Measurements from ENCODE around the gene MAN2B1. TPM values are rescaled to one million over a fixed set of nuclear protein-coding genes. Genes with fewer than 3 reads are reported as not detected.

MAN2B1 gene
- total and polyA plus RNA-seq, 2 of the 13 experiments (the other 11 are each of a cell fraction or from before 2014, with no cell fraction given): 23.6 to 23.8 TPM

DNA sequence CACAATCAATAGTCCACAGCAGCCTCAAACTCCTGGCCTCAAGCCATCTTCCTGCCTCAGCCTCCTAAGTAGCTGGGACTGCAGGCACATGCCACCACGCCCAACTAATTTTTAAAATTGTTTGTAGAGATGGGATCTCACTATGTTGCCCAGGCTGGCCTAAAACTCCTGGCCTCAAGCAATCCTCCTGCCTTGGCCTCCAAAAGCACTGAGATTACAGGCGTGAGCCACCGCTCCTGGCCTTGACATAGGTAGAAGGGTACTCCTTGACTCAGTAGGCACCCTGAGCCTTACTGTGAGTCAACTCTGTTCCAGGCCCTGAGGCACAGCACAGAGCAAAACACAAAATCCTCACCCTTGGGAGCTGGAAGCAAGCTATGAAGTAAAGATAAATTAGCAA, 49.4 kb upstream of the MAN2B1 start:
- no TSS peak for BruUV-seq (replicated peaks)
- Histone ChIP-seq H3K9ac (ENCODE audit: insufficient read depth, low read depth, low read length) (no peak overlapping the region), H3K4me2 (ENCODE audit: low read depth, low read length) (no peak overlapping the region), H3K4me1 (ENCODE audit: insufficient read depth, low read length) (peaks cover 9% of the 10 kb centered on the region), H4K20me1 (ENCODE audit: insufficient read depth, low read length) (no peaks in the 10 kb centered on the region), H3K9me3 (ENCODE audit: low read length) (no peaks in the 10 kb centered on the region), H2AFZ (ENCODE audit: low read length) (no peak overlapping the region), H3K36me3 (replicated peaks in 1 of 2; ENCODE audit: control insufficient read depth in 1 of 2, insufficient read depth in 2 of 2, low read length in 2 of 2) (peaks cover 27 to 62% of the 10 kb centered on the region in 2 experiments), H3K27me3 (ENCODE audit: control insufficient read depth in 1 of 2, insufficient read depth in 2 of 2, low read length in 2 of 2) (no peaks in the 10 kb centered on the region), H3K4me3 (replicated peaks in 1 of 3; ENCODE audit: insufficient read depth in 1 of 3, low read depth in 2 of 3, low read length in 3 of 3) (no peak overlapping the region), H3K27ac (ENCODE audit: extremely low read length, insufficient read depth, low read length) (no peak overlapping the region), H3K79me2 (ENCODE audit: insufficient read depth, low read length) (peaks cover 29% of the 10 kb centered on the region)
- intact Hi-C loops (cut with micrococcal nuclease; ENCODE audit: unreplicated experiment) (no loop called here), in situ Hi-C loops (cut with HindIII; ENCODE audit: extremely low pct_ligation_motif_present, low pct_unique_long_range_greater_than_20kb) (no loop called here)
- TF ChIP-seq ZNF121 (CRISPR knock-in tag; IDR thresholded peaks at IDR 0.05): peak; percentile 50
- TF ChIP-seq ZNF724P (CRISPR knock-in tag; IDR thresholded peaks at IDR 0.05; ENCODE audit: borderline replicate concordance): no peak
- TF ChIP-seq, protein P1, sequence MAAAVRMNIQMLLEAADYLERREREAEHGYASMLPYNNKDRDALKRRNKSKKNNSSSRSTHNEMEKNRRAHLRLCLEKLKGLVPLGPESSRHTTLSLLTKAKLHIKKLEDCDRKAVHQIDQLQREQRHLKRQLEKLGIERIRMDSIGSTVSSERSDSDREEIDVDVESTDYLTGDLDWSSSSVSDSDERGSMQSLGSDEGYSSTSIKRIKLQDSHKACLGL (CRISPR knock-in tag; IDR thresholded peaks at IDR 0.05): no peak
- no peak for ATAC-seq
- no peak for FAIRE-seq
- 100% methylated on average over 3 of the region's 3 CpGs for WGBS (ENCODE audit: low lambda C conversion rate)
- ChIA-PET CTCF (ENCODE audit: low intra/inter-chr PET ratio, low total read pairs) (no interaction called here), POLR2A (no interaction called here)
- no peak for DNase-seq (ENCODE audit: low spot score)

DNA sequence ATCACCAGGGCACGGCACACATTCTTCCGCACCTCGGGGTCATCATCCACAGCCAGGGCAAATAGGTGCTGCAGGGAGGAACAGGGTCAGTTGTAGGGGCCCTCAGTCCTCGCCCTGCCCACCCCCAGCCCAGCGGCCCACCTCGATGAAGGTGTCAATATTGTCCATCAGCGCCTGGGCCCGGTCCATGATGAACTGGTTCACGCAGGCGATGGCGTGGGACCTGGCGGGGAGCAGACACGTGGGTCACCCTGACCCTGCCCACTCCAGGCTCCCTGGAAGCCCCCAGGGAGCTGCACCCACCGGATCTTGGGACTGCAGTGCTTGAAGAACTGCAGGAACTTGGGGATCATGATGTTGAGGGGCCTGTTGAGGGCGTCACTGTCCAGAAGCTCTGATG, 48.6 kb upstream of the MAN2B1 start:
- Histone ChIP-seq H3K27me3 (ENCODE audit: control insufficient read depth in 1 of 2, insufficient read depth in 2 of 2, low read length in 2 of 2) (no peaks in the 10 kb centered on the region), H3K27ac (ENCODE audit: extremely low read length, insufficient read depth, low read length) (no peak overlapping the region), H2AFZ (ENCODE audit: low read length) (no peak overlapping the region), H4K20me1 (ENCODE audit: insufficient read depth, low read length) (no peaks in the 10 kb centered on the region), H3K4me2 (ENCODE audit: low read depth, low read length) (no peak overlapping the region), H3K4me3 (replicated peaks in 1 of 3; ENCODE audit: insufficient read depth in 1 of 3, low read depth in 2 of 3, low read length in 3 of 3) (no peak overlapping the region), H3K9me3 (ENCODE audit: low read length) (no peaks in the 10 kb centered on the region), H3K79me2 (ENCODE audit: insufficient read depth, low read length) (peaks cover 21% of the 10 kb centered on the region), H3K36me3 (replicated peaks in 1 of 2; ENCODE audit: control insufficient read depth in 1 of 2, insufficient read depth in 2 of 2, low read length in 2 of 2) (peaks cover 32 to 69% of the 10 kb centered on the region in 2 experiments), H3K9ac (ENCODE audit: insufficient read depth, low read depth, low read length) (no peak overlapping the region), H3K4me1 (ENCODE audit: insufficient read depth, low read length) (peaks cover 2% of the 10 kb centered on the region)
- FAIRE-seq: no peak
- CTCF ChIA-PET (ENCODE audit: low intra/inter-chr PET ratio, low total read pairs): no interaction called here
- POLR2A ChIA-PET: no interaction called here
- in situ Hi-C loops (cut with HindIII; ENCODE audit: extremely low pct_ligation_motif_present, low pct_unique_long_range_greater_than_20kb): no loop called here
- no peak for DNase-seq (ENCODE audit: low spot score)
- BruUV-seq (replicated peaks): no TSS peak
- intact Hi-C loops (cut with micrococcal nuclease; ENCODE audit: unreplicated experiment): no loop called here
- ATAC-seq: no peak
- 100% methylated on average over 1 of the region's 15 CpGs for WGBS (ENCODE audit: low lambda C conversion rate)
- TF ChIP-seq, protein P2, sequence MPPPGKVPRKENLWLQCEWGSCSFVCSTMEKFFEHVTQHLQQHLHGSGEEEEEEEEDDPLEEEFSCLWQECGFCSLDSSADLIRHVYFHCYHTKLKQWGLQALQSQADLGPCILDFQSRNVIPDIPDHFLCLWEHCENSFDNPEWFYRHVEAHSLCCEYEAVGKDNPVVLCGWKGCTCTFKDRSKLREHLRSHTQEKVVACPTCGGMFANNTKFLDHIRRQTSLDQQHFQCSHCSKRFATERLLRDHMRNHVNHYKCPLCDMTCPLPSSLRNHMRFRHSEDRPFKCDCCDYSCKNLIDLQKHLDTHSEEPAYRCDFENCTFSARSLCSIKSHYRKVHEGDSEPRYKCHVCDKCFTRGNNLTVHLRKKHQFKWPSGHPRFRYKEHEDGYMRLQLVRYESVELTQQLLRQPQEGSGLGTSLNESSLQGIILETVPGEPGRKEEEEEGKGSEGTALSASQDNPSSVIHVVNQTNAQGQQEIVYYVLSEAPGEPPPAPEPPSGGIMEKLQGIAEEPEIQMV (CRISPR knock-in tag; IDR thresholded peaks at IDR 0.05; ENCODE audit: low read depth): no peak
- TF ChIP-seq, protein P3, sequence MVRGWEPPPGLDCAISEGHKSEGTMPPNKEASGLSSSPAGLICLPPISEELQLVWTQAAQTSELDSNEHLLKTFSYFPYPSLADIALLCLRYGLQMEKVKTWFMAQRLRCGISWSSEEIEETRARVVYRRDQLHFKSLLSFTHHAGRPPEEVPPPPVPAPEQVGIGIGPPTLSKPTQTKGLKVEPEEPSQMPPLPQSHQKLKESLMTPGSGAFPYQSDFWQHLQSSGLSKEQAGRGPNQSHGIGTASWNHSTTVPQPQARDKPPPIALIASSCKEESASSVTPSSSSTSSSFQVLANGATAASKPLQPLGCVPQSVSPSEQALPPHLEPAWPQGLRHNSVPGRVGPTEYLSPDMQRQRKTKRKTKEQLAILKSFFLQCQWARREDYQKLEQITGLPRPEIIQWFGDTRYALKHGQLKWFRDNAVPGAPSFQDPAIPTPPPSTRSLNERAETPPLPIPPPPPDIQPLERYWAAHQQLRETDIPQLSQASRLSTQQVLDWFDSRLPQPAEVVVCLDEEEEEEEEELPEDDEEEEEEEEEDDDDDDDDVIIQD (CRISPR knock-in tag; IDR thresholded peaks at IDR 0.05; ENCODE audit: low read depth): no peak
- peak; percentile 37 for TF ChIP-seq AGO2 (optimal IDR thresholded peaks at IDR 0.05; ENCODE audit: low read depth, low read length)
- 0 out of 2 replicates have a peak, but pooled peaks have one; percentile 12 for TF ChIP-seq RBFOX2 (IDR thresholded peaks at IDR 0.05; ENCODE audit: low read depth, low read length)
- no peak for TF ChIP-seq CEBPG (CRISPR knock-in tag; IDR thresholded peaks at IDR 0.05)
- no peak for TF ChIP-seq SP140L (CRISPR knock-in tag; IDR thresholded peaks at IDR 0.05; ENCODE audit: borderline replicate concordance)
- TF ChIP-seq BRD4 (CRISPR knock-in tag; IDR thresholded peaks at IDR 0.05): no peak
- no peak for TF ChIP-seq BORCS8-MEF2B (CRISPR knock-in tag; IDR thresholded peaks at IDR 0.05)

Measured in HepG2 (cell line).